B cell (primary cell): ENCODE data around the gene EXOC3L2.

Experiments
- EZH2 ChIP-seq: IDR thresholded peaks from 2 replicates; pipeline ENCODE4 v1.6.1; 2012; ENCODE audit warnings: borderline replicate concordance, low read depth, mild to moderate bottlenecking, moderate library complexity, low read length; ENCODE audit not compliant: insufficient read depth, poor library complexity, severe bottlenecking
- TF ChIP-seq, protein P1 (sequence below): fragments of 200-600 bp; IDR thresholded peaks from one replicate; pipeline ENCODE4 v1.8.0; 2022; ENCODE audit warnings: antibody characterized with exemption, mild to moderate bottlenecking

DNA sequence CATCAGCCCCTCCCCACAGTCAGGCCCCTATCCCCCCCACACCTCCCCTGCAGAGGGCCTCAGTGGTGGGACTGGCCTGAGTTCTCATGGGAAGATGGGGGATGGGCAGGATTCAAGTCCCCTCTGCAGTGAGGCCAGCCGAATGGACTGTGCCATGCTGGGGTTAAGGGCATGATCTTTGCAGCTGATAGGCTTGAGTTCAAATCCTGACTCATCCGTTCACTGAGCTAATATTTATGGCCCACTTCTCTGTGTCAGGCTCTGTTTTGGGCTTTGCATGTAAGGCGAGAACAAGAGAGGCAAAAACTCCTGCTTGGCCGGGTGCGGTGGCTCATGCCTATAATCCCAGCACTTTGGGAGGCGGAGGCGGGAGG lies 26.5 kb upstream of the EXOC3L2 start:
- TF ChIP-seq, protein P1, sequence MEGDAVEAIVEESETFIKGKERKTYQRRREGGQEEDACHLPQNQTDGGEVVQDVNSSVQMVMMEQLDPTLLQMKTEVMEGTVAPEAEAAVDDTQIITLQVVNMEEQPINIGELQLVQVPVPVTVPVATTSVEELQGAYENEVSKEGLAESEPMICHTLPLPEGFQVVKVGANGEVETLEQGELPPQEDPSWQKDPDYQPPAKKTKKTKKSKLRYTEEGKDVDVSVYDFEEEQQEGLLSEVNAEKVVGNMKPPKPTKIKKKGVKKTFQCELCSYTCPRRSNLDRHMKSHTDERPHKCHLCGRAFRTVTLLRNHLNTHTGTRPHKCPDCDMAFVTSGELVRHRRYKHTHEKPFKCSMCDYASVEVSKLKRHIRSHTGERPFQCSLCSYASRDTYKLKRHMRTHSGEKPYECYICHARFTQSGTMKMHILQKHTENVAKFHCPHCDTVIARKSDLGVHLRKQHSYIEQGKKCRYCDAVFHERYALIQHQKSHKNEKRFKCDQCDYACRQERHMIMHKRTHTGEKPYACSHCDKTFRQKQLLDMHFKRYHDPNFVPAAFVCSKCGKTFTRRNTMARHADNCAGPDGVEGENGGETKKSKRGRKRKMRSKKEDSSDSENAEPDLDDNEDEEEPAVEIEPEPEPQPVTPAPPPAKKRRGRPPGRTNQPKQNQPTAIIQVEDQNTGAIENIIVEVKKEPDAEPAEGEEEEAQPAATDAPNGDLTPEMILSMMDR = no peak
- no peak for TF ChIP-seq EZH2
